ENCODE measurements around the gene GPR160. TPM values are rescaled to one million over a fixed set of nuclear protein-coding genes. Genes with fewer than 3 reads are reported as not detected.

Gene GPR160
- total RNA-seq, 1 experiment from 2014 or later, result 15.4 TPM

- DNase-seq, result no peak
- H3K4me3 ChIP-seq (ENCODE audit: insufficient read depth, low read depth, low read length), result no peak overlapping the region
- no peaks in the 10 kb centered on the region for H3K36me3 ChIP-seq (replicated peaks; ENCODE audit: control insufficient read depth, insufficient read depth, low read length)
- H3K27me3 ChIP-seq (ENCODE audit: control insufficient read depth, insufficient read depth, low read length), result no peaks in the 10 kb centered on the region
Observed at GRCh38 chr3:170046269-170047132, 8.7 kb downstream of the GPR160 start.

- H3K27me3 ChIP-seq (ENCODE audit: control insufficient read depth, insufficient read depth, low read length), result no peaks in the 10 kb centered on the region
- DNase-seq, result no peak
- no peak overlapping the region for H3K4me3 ChIP-seq (ENCODE audit: insufficient read depth, low read depth, low read length)
- H3K36me3 ChIP-seq (replicated peaks; ENCODE audit: control insufficient read depth, insufficient read depth, low read length), result no peaks in the 10 kb centered on the region
Observed at GRCh38 chr3:170047133-170047404, 9.3 kb downstream of the GPR160 start.

GRCh38 chr3:170049146-170050000, 11.6 kb downstream of the GPR160 start:
- no peak for DNase-seq
- Histone ChIP-seq H3K27me3 (ENCODE audit: control insufficient read depth, insufficient read depth, low read length) (no peaks in the 10 kb centered on the region), H3K36me3 (replicated peaks; ENCODE audit: control insufficient read depth, insufficient read depth, low read length) (no peaks in the 10 kb centered on the region), H3K4me3 (ENCODE audit: insufficient read depth, low read depth, low read length) (no peak overlapping the region)

GRCh38 chr3:170050753-170051152, 13.0 kb downstream of the GPR160 start:
- H3K27me3 ChIP-seq (ENCODE audit: control insufficient read depth, insufficient read depth, low read length), result no peaks in the 10 kb centered on the region
- H3K36me3 ChIP-seq (replicated peaks; ENCODE audit: control insufficient read depth, insufficient read depth, low read length), result no peaks in the 10 kb centered on the region
- no peak for DNase-seq

GRCh38 chr3:170052398-170052797, 14.6 kb downstream of the GPR160 start:
- no peak for DNase-seq
- Histone ChIP-seq H3K27me3 (ENCODE audit: control insufficient read depth, insufficient read depth, low read length) (no peaks in the 10 kb centered on the region), H3K36me3 (replicated peaks; ENCODE audit: control insufficient read depth, insufficient read depth, low read length) (no peaks in the 10 kb centered on the region), H3K4me3 (ENCODE audit: insufficient read depth, low read depth, low read length) (no peak overlapping the region)

More at GRCh38 chr3:170050753-170051152, 13.0 kb downstream of the GPR160 start:
- no peak overlapping the region for H3K4me3 ChIP-seq (ENCODE audit: insufficient read depth, low read depth, low read length)

- Histone ChIP-seq H3K36me3 (replicated peaks; ENCODE audit: control insufficient read depth, insufficient read depth, low read length) (no peaks in the 10 kb centered on the region), H3K4me3 (ENCODE audit: insufficient read depth, low read depth, low read length) (no peak overlapping the region), H3K27me3 (ENCODE audit: control insufficient read depth, insufficient read depth, low read length) (no peaks in the 10 kb centered on the region)
- no peak for DNase-seq
Observed at GRCh38 chr3:170054204-170054603, 16.4 kb downstream of the GPR160 start.

GRCh38 chr3:170055209-170055608, 17.4 kb downstream of the GPR160 start:
- H3K4me3 ChIP-seq (ENCODE audit: insufficient read depth, low read depth, low read length), result no peak overlapping the region
- no peak for DNase-seq
- H3K27me3 ChIP-seq (ENCODE audit: control insufficient read depth, insufficient read depth, low read length), result no peaks in the 10 kb centered on the region
- no peaks in the 10 kb centered on the region for H3K36me3 ChIP-seq (replicated peaks; ENCODE audit: control insufficient read depth, insufficient read depth, low read length)

- no peaks in the 10 kb centered on the region for H3K27me3 ChIP-seq (ENCODE audit: control insufficient read depth, insufficient read depth, low read length)
- no peak for DNase-seq
- no peak overlapping the region for H3K4me3 ChIP-seq (ENCODE audit: insufficient read depth, low read depth, low read length)
- H3K36me3 ChIP-seq (replicated peaks; ENCODE audit: control insufficient read depth, insufficient read depth, low read length), result no peaks in the 10 kb centered on the region
Observed at GRCh38 chr3:170056710-170057454, 19.1 kb downstream of the GPR160 start.

GRCh38 chr3:170057550-170057949, 19.8 kb downstream of the GPR160 start:
- no peaks in the 10 kb centered on the region for H3K36me3 ChIP-seq (replicated peaks; ENCODE audit: control insufficient read depth, insufficient read depth, low read length)
- no peaks in the 10 kb centered on the region for H3K27me3 ChIP-seq (ENCODE audit: control insufficient read depth, insufficient read depth, low read length)
- no peak for DNase-seq
- H3K4me3 ChIP-seq (ENCODE audit: insufficient read depth, low read depth, low read length), result no peak overlapping the region

GRCh38 chr3:170058127-170058526, 20.3 kb downstream of the GPR160 start:
- H3K36me3 ChIP-seq (replicated peaks; ENCODE audit: control insufficient read depth, insufficient read depth, low read length), result no peaks in the 10 kb centered on the region
- no peak for DNase-seq
- H3K4me3 ChIP-seq (ENCODE audit: insufficient read depth, low read depth, low read length), result no peak overlapping the region
- no peaks in the 10 kb centered on the region for H3K27me3 ChIP-seq (ENCODE audit: control insufficient read depth, insufficient read depth, low read length)

- no peaks in the 10 kb centered on the region for H3K27me3 ChIP-seq (ENCODE audit: control insufficient read depth, insufficient read depth, low read length)
- H3K36me3 ChIP-seq (replicated peaks; ENCODE audit: control insufficient read depth, insufficient read depth, low read length), result no peaks in the 10 kb centered on the region
- DNase-seq, result no peak
- no peak overlapping the region for H3K4me3 ChIP-seq (ENCODE audit: insufficient read depth, low read depth, low read length)
Observed at GRCh38 chr3:170059447-170059846, 21.7 kb downstream of the GPR160 start.

GRCh38 chr3:170062068-170062467, 24.3 kb downstream of the GPR160 start:
- peak; percentile 27 for DNase-seq
- Histone ChIP-seq H3K36me3 (replicated peaks; ENCODE audit: control insufficient read depth, insufficient read depth, low read length) (no peaks in the 10 kb centered on the region), H3K27me3 (ENCODE audit: control insufficient read depth, insufficient read depth, low read length) (no peaks in the 10 kb centered on the region), H3K4me3 (ENCODE audit: insufficient read depth, low read depth, low read length) (no peak overlapping the region)

- no peak overlapping the region for H3K4me3 ChIP-seq (ENCODE audit: insufficient read depth, low read depth, low read length)
- H3K27me3 ChIP-seq (ENCODE audit: control insufficient read depth, insufficient read depth, low read length), result no peaks in the 10 kb centered on the region
- DNase-seq, result peak; percentile 74
- no peaks in the 10 kb centered on the region for H3K36me3 ChIP-seq (replicated peaks; ENCODE audit: control insufficient read depth, insufficient read depth, low read length)
Observed at GRCh38 chr3:170062769-170063168, 25.0 kb downstream of the GPR160 start.

GRCh38 chr3:170063691-170064090, 25.9 kb downstream of the GPR160 start:
- H3K27me3 ChIP-seq (ENCODE audit: control insufficient read depth, insufficient read depth, low read length), result no peaks in the 10 kb centered on the region
- no peak for DNase-seq
- no peaks in the 10 kb centered on the region for H3K36me3 ChIP-seq (replicated peaks; ENCODE audit: control insufficient read depth, insufficient read depth, low read length)
- no peak overlapping the region for H3K4me3 ChIP-seq (ENCODE audit: insufficient read depth, low read depth, low read length)

All from H7 (cell line).